T-helper 1 cell treated with Interleukin-12 subunit alpha and Interleukin-12 subunit beta and Interleukin-4 antibody, amounts not matched to agents 30 μg/mL and 1 μg/mL, for 36 hours (primary cell): ENCODE measurements around the gene SLC4A8.

Experiments
- H3K27ac Mint-ChIP-seq: one replicate; pipeline ENCODE4 v1.8.0; 2021; ENCODE audit warnings: mild to moderate bottlenecking, mixed read lengths
- H3K27me3 Mint-ChIP-seq: one replicate; pipeline ENCODE4 v1.8.0; 2021; ENCODE audit warnings: low read depth, mixed read lengths
- H3K36me3 Mint-ChIP-seq: one replicate; pipeline ENCODE4 v1.8.0; 2021; ENCODE audit warnings: low read depth, mixed read lengths
- H3K4me1 Mint-ChIP-seq: one replicate; pipeline ENCODE4 v1.8.0; 2021; ENCODE audit warnings: low read depth, mixed read lengths
- H3K4me3 Mint-ChIP-seq: one replicate; pipeline ENCODE4 v1.8.0; 2021; ENCODE audit warnings: mild to moderate bottlenecking, moderate library complexity, mixed read lengths
- H3K9me3 Mint-ChIP-seq: one replicate; pipeline ENCODE4 v1.8.0; 2021; ENCODE audit warnings: mixed read lengths

The SLC4A8 gene

GRCh38 chr12:51424662-51425539, at the start of gene SLC4A8:
TSS of gene SLC4A8 (plus strand) at chr12:51424831. CDS start at chr12:51424988, 157 bp downstream.
- no peaks in the 10 kb centered on the region for H3K36me3 Mint-ChIP-seq
- peak within 1 kb of the TSS; percentile 27 for H3K27ac Mint-ChIP-seq
- H3K27me3 Mint-ChIP-seq: peaks cover 19% of the 10 kb centered on the region
- peak within 1 kb of the TSS; percentile 77 for H3K4me3 Mint-ChIP-seq
- H3K9me3 Mint-ChIP-seq: no peaks in the 10 kb centered on the region
- peaks cover 15% of the 10 kb centered on the region for H3K4me1 Mint-ChIP-seq

DNA sequence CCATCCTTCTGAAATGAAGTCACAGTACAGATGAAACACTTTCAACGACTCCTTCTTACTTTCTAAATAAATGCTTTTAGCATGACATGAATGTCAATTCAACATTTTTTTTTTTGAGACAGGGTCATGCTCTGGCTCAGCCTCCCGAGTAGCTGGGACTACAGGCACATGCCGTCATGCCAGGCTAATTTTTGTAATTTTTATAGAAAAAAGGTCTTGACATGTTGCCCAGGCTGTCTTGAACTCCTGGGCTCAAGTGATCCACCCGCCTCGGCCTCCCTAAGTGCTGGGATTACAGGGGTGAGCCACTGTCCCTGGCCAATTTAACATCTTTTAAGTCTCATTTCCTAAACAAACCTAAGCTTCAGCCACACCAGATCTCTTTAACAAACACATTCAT, 49.8 kb upstream of the SLC4A8 start:
- peak overlapping the region; percentile 41 for H3K27ac Mint-ChIP-seq
- H3K4me1 Mint-ChIP-seq: peaks cover 34% of the 10 kb centered on the region
- peaks cover 21% of the 10 kb centered on the region for H3K36me3 Mint-ChIP-seq
- no peaks in the 10 kb centered on the region for H3K9me3 Mint-ChIP-seq
- H3K27me3 Mint-ChIP-seq: peaks cover 9% of the 10 kb centered on the region
- H3K4me3 Mint-ChIP-seq: no peak overlapping the region

GRCh38 chr12:51377099-51377984, 47.3 kb upstream of the SLC4A8 start:
- Mint-ChIP-seq H3K9me3 (no peaks in the 10 kb centered on the region), H3K27ac (no peak overlapping the region), H3K4me1 (peaks cover 22% of the 10 kb centered on the region), H3K27me3 (peaks cover 3% of the 10 kb centered on the region), H3K36me3 (peaks cover 17% of the 10 kb centered on the region), H3K4me3 (no peak overlapping the region)

GRCh38 chr12:51378749-51379148, 45.9 kb upstream of the SLC4A8 start:
- Mint-ChIP-seq H3K4me1 (peaks cover 27% of the 10 kb centered on the region), H3K27me3 (peaks cover 3% of the 10 kb centered on the region), H3K9me3 (no peaks in the 10 kb centered on the region), H3K36me3 (peaks cover 21% of the 10 kb centered on the region), H3K27ac (no peak overlapping the region), H3K4me3 (no peak overlapping the region)

GRCh38 chr12:51379571-51379970, 45.1 kb upstream of the SLC4A8 start:
- Mint-ChIP-seq H3K4me3 (no peak overlapping the region), H3K4me1 (peaks cover 29% of the 10 kb centered on the region), H3K36me3 (peaks cover 20% of the 10 kb centered on the region)

GRCh38 chr12:51381226-51382079, 43.2 kb upstream of the SLC4A8 start:
- no peaks in the 10 kb centered on the region for H3K9me3 Mint-ChIP-seq
- peaks cover 11% of the 10 kb centered on the region for H3K27me3 Mint-ChIP-seq
- H3K4me1 Mint-ChIP-seq: peaks cover 25% of the 10 kb centered on the region
- no peak overlapping the region for H3K27ac Mint-ChIP-seq
- H3K4me3 Mint-ChIP-seq: no peak overlapping the region
- H3K36me3 Mint-ChIP-seq: peaks cover 18% of the 10 kb centered on the region

More at GRCh38 chr12:51379571-51379970, 45.1 kb upstream of the SLC4A8 start:
- Mint-ChIP-seq H3K9me3 (no peaks in the 10 kb centered on the region), H3K27me3 (peaks cover 3% of the 10 kb centered on the region), H3K27ac (no peak overlapping the region)

- no peaks in the 10 kb centered on the region for H3K9me3 Mint-ChIP-seq
- no peak overlapping the region for H3K27ac Mint-ChIP-seq
- H3K4me3 Mint-ChIP-seq: no peak overlapping the region
- peaks cover 25% of the 10 kb centered on the region for H3K4me1 Mint-ChIP-seq
- H3K36me3 Mint-ChIP-seq: peaks cover 18% of the 10 kb centered on the region
- peaks cover 12% of the 10 kb centered on the region for H3K27me3 Mint-ChIP-seq
These were observed 42.5 kb upstream of the SLC4A8 start for GRCh38 chr12:51382173-51382572.

GRCh38 chr12:51383269-51383905, 41.2 kb upstream of the SLC4A8 start:
- Mint-ChIP-seq H3K27me3 (peaks cover 12% of the 10 kb centered on the region), H3K4me1 (peaks cover 23% of the 10 kb centered on the region), H3K9me3 (no peaks in the 10 kb centered on the region), H3K4me3 (no peak overlapping the region), H3K27ac (peak overlapping the region; percentile 42), H3K36me3 (peaks cover 12% of the 10 kb centered on the region)

GRCh38 chr12:51386351-51386750, 38.3 kb upstream of the SLC4A8 start:
- H3K27me3 Mint-ChIP-seq: peaks cover 14% of the 10 kb centered on the region
- H3K4me3 Mint-ChIP-seq: no peak overlapping the region
- no peak overlapping the region for H3K27ac Mint-ChIP-seq
- no peaks in the 10 kb centered on the region for H3K9me3 Mint-ChIP-seq
- H3K36me3 Mint-ChIP-seq: peaks cover 11% of the 10 kb centered on the region
- H3K4me1 Mint-ChIP-seq: peaks cover 43% of the 10 kb centered on the region

- Mint-ChIP-seq H3K36me3 (peaks cover 6% of the 10 kb centered on the region), H3K9me3 (no peaks in the 10 kb centered on the region), H3K27me3 (peaks cover 14% of the 10 kb centered on the region), H3K4me1 (peaks cover 42% of the 10 kb centered on the region), H3K27ac (no peak overlapping the region), H3K4me3 (no peak overlapping the region)
These were observed 36.4 kb upstream of the SLC4A8 start for GRCh38 chr12:51388069-51388799.

DNA sequence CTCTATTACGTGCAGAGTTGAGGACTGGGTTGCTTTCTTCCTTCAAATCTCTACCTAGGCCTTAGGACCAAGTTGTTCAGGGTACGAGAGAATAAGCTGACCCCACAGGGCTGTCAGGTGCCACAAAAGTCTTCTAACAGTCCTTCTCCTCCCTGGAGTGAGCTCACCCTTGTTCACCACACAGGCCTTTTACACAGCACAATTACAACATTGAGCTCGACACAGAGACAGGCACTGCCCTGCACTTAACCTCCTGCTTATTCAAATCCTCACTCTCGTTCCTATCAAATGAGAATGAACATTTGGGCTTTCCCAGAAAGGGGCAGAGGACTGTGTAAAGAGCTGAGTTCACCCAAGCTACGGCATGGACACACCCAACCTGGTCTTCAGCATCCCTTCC, 35.8 kb upstream of the SLC4A8 start:
- H3K4me3 Mint-ChIP-seq: no peak overlapping the region
- H3K4me1 Mint-ChIP-seq: peaks cover 42% of the 10 kb centered on the region
- no peak overlapping the region for H3K27ac Mint-ChIP-seq
- peaks cover 14% of the 10 kb centered on the region for H3K27me3 Mint-ChIP-seq
- H3K36me3 Mint-ChIP-seq: peaks cover 5% of the 10 kb centered on the region
- H3K9me3 Mint-ChIP-seq: no peaks in the 10 kb centered on the region

GRCh38 chr12:51389302-51389999, 35.2 kb upstream of the SLC4A8 start:
- Mint-ChIP-seq H3K4me1 (peaks cover 43% of the 10 kb centered on the region), H3K4me3 (no peak overlapping the region), H3K27ac (no peak overlapping the region), H3K9me3 (no peaks in the 10 kb centered on the region), H3K36me3 (peaks cover 5% of the 10 kb centered on the region), H3K27me3 (peaks cover 14% of the 10 kb centered on the region)

- peaks cover 52% of the 10 kb centered on the region for H3K4me1 Mint-ChIP-seq
- H3K4me3 Mint-ChIP-seq: peak overlapping the region; percentile 89
- peak overlapping the region; percentile 55 for H3K27ac Mint-ChIP-seq
- peaks cover 13% of the 10 kb centered on the region for H3K27me3 Mint-ChIP-seq
- H3K9me3 Mint-ChIP-seq: no peaks in the 10 kb centered on the region
- peaks cover 5% of the 10 kb centered on the region for H3K36me3 Mint-ChIP-seq
These were observed 34.2 kb upstream of the SLC4A8 start for GRCh38 chr12:51390457-51390856.
